ENCODE data around the gene HAPLN2. TPM values are rescaled to one million over a fixed set of nuclear protein-coding genes. Genes with fewer than 3 reads are reported as not detected.

Gene HAPLN2
- total and polyA plus RNA-seq, 2 experiments from 2014 or later = 8.5 to 19.0 TPM

GRCh38 chr1:156671804-156672203, 52.6 kb downstream of the HAPLN2 start:
- H3K36me3 ChIP-seq = peaks cover 17% of the 10 kb centered on the region
- H3K4me1 ChIP-seq (ENCODE audit: low read depth) = peaks cover 69% of the 10 kb centered on the region
- TF ChIP-seq CTCF (IDR thresholded peaks at IDR 0.05; ENCODE audit: low read depth, low read length) = no peak
- H3K27ac ChIP-seq = peak overlapping the region; percentile 100
- no peak for DNase-seq (ENCODE audit: low read depth in 1 of 2, low spot score in 1 of 2)
- no peak overlapping the region for H3K4me3 ChIP-seq
- no peaks in the 10 kb centered on the region for H3K27me3 ChIP-seq
- no peaks in the 10 kb centered on the region for H3K9me3 ChIP-seq (ENCODE audit: low read depth)

GRCh38 chr1:156673387-156674121, 54.3 kb downstream of the HAPLN2 start:
- Histone ChIP-seq H3K36me3 (peaks cover 17% of the 10 kb centered on the region), H3K9me3 (ENCODE audit: low read depth) (no peaks in the 10 kb centered on the region), H3K27ac (peak overlapping the region; percentile 84), H3K4me1 (ENCODE audit: low read depth) (peaks cover 57% of the 10 kb centered on the region), H3K4me3 (peak overlapping the region; percentile 67), H3K27me3 (no peaks in the 10 kb centered on the region)
- DNase-seq (ENCODE audit: low read depth in 1 of 2, low spot score in 1 of 2) = peak in 1 of 2 donors; percentile 32
- no peak for TF ChIP-seq CTCF (IDR thresholded peaks at IDR 0.05; ENCODE audit: low read depth, low read length)

Other genes starting within 250 kb of the HAPLN2 start
- 35.9 and 64.6 TPM in 2 replicates for gene MEF2D, start 118.6 kb upstream of the HAPLN2 start, total RNA-seq
- 35.1 and 52.1 TPM in 2 replicates for gene MEF2D, start 118.6 kb upstream of the HAPLN2 start, polyA plus RNA-seq
- 4.2 and 31.8 TPM in 2 replicates for gene IQGAP3, start 46.9 kb upstream of the HAPLN2 start, total RNA-seq
- gene IQGAP3, start 46.9 kb upstream of the HAPLN2 start, polyA plus RNA-seq = 0.95 and 10.0 TPM in 2 replicates
- 0.15 and 0.18 TPM in 2 replicates for gene TTC24, start 39.7 kb upstream of the HAPLN2 start, total RNA-seq
- gene TTC24, start 39.7 kb upstream of the HAPLN2 start, polyA plus RNA-seq = 1.1 TPM in 1 of 2 replicates, not detected in the other
- gene NAXE, start 27.6 kb upstream of the HAPLN2 start, total RNA-seq = 130 and 179 TPM in 2 replicates
- 154 and 166 TPM in 2 replicates for gene NAXE, start 27.6 kb upstream of the HAPLN2 start, polyA plus RNA-seq
- 6.0 and 14.4 TPM in 2 replicates for gene GPATCH4, start 17.9 kb upstream of the HAPLN2 start, total RNA-seq
- gene GPATCH4, start 17.9 kb upstream of the HAPLN2 start, polyA plus RNA-seq = 42.4 and 48.4 TPM in 2 replicates
- gene BCAN, start 22.7 kb downstream of the HAPLN2 start, total RNA-seq = 0.86 and 1.2 TPM in 2 replicates
- gene BCAN, start 22.7 kb downstream of the HAPLN2 start, polyA plus RNA-seq = 0.23 and 0.39 TPM in 2 replicates
- gene NES, start 58.0 kb downstream of the HAPLN2 start, total RNA-seq = 302 and 391 TPM in 2 replicates
- 86.5 and 89.3 TPM in 2 replicates for gene NES, start 58.0 kb downstream of the HAPLN2 start, polyA plus RNA-seq
- gene CRABP2, start 86.2 kb downstream of the HAPLN2 start, total RNA-seq = 556 and 900 TPM in 2 replicates
- gene CRABP2, start 86.2 kb downstream of the HAPLN2 start, polyA plus RNA-seq = 824 and 1,249 TPM in 2 replicates
- 22.8 and 25.4 TPM in 2 replicates for gene METTL25B, start 109.1 kb downstream of the HAPLN2 start, total RNA-seq
- gene METTL25B, start 109.1 kb downstream of the HAPLN2 start, polyA plus RNA-seq = 19.5 and 20.9 TPM in 2 replicates
- 22.6 and 27.3 TPM in 2 replicates for gene ISG20L2, start 109.4 kb downstream of the HAPLN2 start, total RNA-seq
- gene ISG20L2, start 109.4 kb downstream of the HAPLN2 start, polyA plus RNA-seq = 25.1 and 31.3 TPM in 2 replicates
- gene MRPL24, start 121.7 kb downstream of the HAPLN2 start, total RNA-seq = 34.9 and 54.1 TPM in 2 replicates
- gene MRPL24, start 121.7 kb downstream of the HAPLN2 start, polyA plus RNA-seq = 70.7 and 77.7 TPM in 2 replicates
- 207 and 480 TPM in 2 replicates for gene HDGF, start 132.3 kb downstream of the HAPLN2 start, total RNA-seq
- gene HDGF, start 132.3 kb downstream of the HAPLN2 start, polyA plus RNA-seq = 176 and 238 TPM in 2 replicates
- gene PRCC, start 148.1 kb downstream of the HAPLN2 start, total RNA-seq = 117 and 126 TPM in 2 replicates
- gene PRCC, start 148.1 kb downstream of the HAPLN2 start, polyA plus RNA-seq = 118 and 150 TPM in 2 replicates
- gene SH2D2A, start 197.4 kb downstream of the HAPLN2 start, total RNA-seq = 2.7 and 3.8 TPM in 2 replicates
- 1.1 and 5.2 TPM in 2 replicates for gene SH2D2A, start 197.4 kb downstream of the HAPLN2 start, polyA plus RNA-seq
- gene INSRR, start 239.7 kb downstream of the HAPLN2 start, total RNA-seq = 0.18 and 0.21 TPM in 2 replicates
- gene INSRR, start 239.7 kb downstream of the HAPLN2 start, polyA plus RNA-seq = 0.11 and 0.30 TPM in 2 replicates
- 3.6 and 3.8 TPM in 2 replicates for gene NTRK1, start 241.4 kb downstream of the HAPLN2 start, total RNA-seq
- 2.4 and 3.9 TPM in 2 replicates for gene NTRK1, start 241.4 kb downstream of the HAPLN2 start, polyA plus RNA-seq